ENCODE results near the gene GHR.

DNA sequence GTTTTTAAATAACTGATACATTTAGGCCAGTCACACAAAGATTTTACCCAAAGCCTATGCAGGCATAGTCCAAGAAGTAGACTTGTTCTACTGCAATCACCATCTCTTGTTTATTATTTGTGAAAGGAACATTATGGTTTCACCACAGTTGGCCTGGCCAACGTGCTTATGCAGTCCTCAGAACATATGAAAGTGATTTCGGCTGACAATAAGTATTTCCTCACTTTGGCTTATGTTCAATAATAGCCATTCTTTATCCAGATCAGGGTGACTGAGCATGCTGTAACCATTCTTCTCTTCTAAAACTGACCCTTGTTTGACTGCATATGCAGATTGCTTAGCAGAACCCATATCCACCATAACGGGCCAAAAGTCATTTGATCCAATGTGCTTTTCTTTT lies 256.8 kb downstream of the GHR start:
- TF ChIP-seq, protein P1, sequence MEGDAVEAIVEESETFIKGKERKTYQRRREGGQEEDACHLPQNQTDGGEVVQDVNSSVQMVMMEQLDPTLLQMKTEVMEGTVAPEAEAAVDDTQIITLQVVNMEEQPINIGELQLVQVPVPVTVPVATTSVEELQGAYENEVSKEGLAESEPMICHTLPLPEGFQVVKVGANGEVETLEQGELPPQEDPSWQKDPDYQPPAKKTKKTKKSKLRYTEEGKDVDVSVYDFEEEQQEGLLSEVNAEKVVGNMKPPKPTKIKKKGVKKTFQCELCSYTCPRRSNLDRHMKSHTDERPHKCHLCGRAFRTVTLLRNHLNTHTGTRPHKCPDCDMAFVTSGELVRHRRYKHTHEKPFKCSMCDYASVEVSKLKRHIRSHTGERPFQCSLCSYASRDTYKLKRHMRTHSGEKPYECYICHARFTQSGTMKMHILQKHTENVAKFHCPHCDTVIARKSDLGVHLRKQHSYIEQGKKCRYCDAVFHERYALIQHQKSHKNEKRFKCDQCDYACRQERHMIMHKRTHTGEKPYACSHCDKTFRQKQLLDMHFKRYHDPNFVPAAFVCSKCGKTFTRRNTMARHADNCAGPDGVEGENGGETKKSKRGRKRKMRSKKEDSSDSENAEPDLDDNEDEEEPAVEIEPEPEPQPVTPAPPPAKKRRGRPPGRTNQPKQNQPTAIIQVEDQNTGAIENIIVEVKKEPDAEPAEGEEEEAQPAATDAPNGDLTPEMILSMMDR (IDR thresholded peaks at IDR 0.05; ENCODE audit: poor library complexity, severe bottlenecking): no peak
- TF ChIP-seq, protein P2, sequence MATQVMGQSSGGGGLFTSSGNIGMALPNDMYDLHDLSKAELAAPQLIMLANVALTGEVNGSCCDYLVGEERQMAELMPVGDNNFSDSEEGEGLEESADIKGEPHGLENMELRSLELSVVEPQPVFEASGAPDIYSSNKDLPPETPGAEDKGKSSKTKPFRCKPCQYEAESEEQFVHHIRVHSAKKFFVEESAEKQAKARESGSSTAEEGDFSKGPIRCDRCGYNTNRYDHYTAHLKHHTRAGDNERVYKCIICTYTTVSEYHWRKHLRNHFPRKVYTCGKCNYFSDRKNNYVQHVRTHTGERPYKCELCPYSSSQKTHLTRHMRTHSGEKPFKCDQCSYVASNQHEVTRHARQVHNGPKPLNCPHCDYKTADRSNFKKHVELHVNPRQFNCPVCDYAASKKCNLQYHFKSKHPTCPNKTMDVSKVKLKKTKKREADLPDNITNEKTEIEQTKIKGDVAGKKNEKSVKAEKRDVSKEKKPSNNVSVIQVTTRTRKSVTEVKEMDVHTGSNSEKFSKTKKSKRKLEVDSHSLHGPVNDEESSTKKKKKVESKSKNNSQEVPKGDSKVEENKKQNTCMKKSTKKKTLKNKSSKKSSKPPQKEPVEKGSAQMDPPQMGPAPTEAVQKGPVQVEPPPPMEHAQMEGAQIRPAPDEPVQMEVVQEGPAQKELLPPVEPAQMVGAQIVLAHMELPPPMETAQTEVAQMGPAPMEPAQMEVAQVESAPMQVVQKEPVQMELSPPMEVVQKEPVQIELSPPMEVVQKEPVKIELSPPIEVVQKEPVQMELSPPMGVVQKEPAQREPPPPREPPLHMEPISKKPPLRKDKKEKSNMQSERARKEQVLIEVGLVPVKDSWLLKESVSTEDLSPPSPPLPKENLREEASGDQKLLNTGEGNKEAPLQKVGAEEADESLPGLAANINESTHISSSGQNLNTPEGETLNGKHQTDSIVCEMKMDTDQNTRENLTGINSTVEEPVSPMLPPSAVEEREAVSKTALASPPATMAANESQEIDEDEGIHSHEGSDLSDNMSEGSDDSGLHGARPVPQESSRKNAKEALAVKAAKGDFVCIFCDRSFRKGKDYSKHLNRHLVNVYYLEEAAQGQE (IDR thresholded peaks at IDR 0.05; ENCODE audit: borderline replicate concordance): no peak

All from neural cell (in vitro differentiated cells).